DMS53 treated with DMSO at 0.1 percent for 48 hours (cell line): ENCODE measurements around the gene MCM3.

Source experiments
- DNase-seq: peaks from one replicate; lab custom pipeline; 2025; ENCODE audit not compliant: unreplicated experiment; lab: John Stamatoyannopoulos, UW

MCM3 gene

GRCh38 chr6:52253494-52253893, 31.0 kb downstream of the MCM3 start:
- no peak for DNase-seq

- no peak for DNase-seq
Measured at GRCh38 chr6:52251113-52251512, 33.4 kb downstream of the MCM3 start.

- DNase-seq = no peak
Measured at GRCh38 chr6:52249078-52249477, 35.5 kb downstream of the MCM3 start.

DNA sequence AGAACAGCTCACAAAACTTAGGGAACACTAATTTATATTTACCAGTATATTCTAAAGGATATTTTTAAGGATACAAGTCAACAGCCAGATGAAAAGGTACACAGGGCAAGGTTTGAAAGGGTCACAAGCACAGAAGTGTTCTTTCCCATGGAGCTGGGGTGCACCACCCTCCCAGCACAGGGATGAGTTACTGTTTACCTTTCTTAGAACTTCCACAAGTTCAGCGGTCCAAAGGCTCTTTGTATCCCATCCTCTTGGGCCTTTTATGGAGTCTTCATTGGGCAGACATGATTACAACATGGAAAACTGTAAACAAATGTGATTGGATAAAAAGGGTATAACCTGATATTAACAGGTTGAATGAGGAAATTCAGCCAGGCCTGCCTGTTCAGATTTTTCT, 39.1 kb downstream of the MCM3 start:
- DNase-seq = no peak

GRCh38 chr6:52244400-52244799, 40.1 kb downstream of the MCM3 start, which contains the start of gene IL17F:
TSS of gene IL17F (minus strand) at chr6:52244500. CDS start at chr6:52244429, 71 bp downstream.
- no peak for DNase-seq

DNA sequence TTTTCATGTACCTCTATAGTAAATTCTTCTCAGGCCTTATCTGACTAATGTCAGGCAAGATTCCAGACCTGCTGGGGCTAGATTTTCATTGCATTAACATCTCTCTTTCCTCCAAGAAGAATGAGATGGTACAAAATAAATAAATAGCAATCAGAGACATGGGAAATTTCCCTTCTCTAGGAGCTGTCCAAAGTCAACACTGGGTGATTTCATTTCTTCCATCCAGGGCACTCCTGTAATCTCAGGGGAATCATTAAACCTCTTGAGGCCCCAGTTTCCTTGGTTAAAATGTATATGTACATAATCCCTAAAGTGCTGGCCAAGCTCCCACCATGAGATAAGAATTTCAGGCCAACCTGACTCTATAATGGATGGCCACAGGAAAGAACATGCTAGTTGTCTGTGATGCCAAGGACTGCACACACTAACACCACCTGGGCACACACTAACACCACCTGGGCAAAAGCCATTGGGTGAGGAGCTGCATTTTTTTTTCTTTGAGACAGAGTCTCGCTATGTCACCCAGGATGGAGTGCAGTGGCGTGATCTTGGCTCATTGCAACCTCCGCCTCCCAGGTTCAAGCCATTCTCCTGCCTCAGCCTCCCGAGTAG, 41.2 kb downstream of the MCM3 start:
- DNase-seq = peak; percentile 25

GRCh38 chr6:52241819-52242218, 42.7 kb downstream of the MCM3 start:
- no peak for DNase-seq

- peak; percentile 87 for DNase-seq
Measured at GRCh38 chr6:52233975-52234823, 50.3 kb downstream of the MCM3 start.

- DNase-seq = no peak
Measured at GRCh38 chr6:52233005-52233404, 51.5 kb downstream of the MCM3 start.

GRCh38 chr6:52231406-52232127, 53.0 kb downstream of the MCM3 start:
- no peak for DNase-seq

DNA sequence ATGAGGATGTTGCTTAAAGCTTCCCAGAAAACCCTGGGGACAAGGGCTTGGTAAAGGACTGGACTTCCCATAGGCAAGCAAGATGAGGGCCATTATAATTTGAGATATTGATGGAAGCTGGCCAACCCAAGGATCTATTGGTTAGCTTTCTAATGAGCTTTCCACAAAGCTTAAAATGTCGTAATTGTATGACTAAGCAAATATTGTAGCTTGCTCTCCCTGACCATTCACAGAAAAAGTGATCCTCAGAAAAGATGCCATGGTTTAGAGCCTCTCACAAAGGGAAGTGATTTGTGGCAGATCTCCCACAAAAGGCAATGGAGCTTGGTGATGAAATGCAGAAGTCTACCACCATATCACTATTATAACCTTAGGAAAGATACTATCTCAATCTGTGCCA, 53.9 kb downstream of the MCM3 start:
- DNase-seq = no peak

- DNase-seq = no peak
Measured at GRCh38 chr6:52227495-52227894, 57.0 kb downstream of the MCM3 start.

DNA sequence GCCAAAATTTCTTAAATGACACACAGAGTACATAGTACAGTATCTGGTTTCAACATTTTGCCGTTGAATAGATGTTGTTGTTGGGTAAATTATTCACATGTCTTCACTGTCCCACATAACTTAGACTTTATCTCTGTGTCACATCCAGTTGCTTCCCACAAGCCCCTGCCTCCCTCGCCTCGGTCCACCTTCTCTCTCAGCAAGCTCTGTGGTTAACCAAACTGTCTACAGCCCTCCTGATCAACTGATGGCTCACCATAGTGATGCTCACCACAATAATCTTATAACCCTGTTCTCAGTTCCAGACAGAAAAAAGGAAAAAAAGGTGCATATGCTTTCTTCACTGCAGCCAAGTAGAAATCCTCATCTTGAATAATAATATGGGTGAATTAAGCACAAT, 63.2 kb downstream of the MCM3 start:
- DNase-seq = no peak

GRCh38 chr6:52217761-52218160, 66.8 kb downstream of the MCM3 start:
- DNase-seq = no peak

GRCh38 chr6:52216932-52217575, 67.5 kb downstream of the MCM3 start:
- DNase-seq = no peak

GRCh38 chr6:52215787-52216186, 68.8 kb downstream of the MCM3 start:
- DNase-seq = no peak
